Measurements from ENCODE around the gene LAG3.

LAG3 gene

DNA sequence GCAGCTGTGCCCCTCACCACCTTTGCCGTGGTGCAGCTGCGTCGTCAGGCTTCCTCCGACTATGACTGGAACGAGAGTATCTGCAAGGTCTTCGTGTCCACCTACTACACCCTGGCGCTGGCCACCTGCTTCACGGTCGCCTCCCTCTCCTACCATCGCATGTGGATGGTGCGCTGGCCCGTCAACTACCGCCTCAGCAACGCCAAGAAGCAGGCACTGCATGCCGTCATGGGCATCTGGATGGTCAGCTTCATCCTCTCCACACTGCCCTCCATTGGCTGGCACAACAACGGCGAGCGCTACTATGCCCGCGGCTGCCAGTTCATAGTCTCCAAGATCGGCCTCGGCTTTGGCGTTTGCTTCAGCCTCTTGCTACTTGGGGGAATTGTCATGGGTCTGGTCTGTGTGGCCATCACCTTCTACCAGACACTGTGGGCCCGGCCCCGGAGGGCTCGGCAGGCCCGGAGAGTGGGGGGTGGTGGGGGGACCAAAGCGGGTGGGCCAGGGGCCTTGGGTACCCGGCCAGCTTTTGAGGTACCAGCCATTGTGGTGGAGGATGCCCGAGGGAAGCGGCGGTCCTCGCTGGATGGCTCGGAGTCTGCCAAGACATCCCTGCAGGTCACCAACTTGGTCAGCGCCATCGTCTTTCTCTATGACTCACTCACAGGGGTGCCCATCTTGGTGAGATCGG, 51.9 kb downstream of the LAG3 start:
- no peak overlapping the region for H3K27ac ChIP-seq
- TF ChIP-seq, protein P1, sequence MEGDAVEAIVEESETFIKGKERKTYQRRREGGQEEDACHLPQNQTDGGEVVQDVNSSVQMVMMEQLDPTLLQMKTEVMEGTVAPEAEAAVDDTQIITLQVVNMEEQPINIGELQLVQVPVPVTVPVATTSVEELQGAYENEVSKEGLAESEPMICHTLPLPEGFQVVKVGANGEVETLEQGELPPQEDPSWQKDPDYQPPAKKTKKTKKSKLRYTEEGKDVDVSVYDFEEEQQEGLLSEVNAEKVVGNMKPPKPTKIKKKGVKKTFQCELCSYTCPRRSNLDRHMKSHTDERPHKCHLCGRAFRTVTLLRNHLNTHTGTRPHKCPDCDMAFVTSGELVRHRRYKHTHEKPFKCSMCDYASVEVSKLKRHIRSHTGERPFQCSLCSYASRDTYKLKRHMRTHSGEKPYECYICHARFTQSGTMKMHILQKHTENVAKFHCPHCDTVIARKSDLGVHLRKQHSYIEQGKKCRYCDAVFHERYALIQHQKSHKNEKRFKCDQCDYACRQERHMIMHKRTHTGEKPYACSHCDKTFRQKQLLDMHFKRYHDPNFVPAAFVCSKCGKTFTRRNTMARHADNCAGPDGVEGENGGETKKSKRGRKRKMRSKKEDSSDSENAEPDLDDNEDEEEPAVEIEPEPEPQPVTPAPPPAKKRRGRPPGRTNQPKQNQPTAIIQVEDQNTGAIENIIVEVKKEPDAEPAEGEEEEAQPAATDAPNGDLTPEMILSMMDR (conservative IDR thresholded peaks at IDR 0.05) = no peak
- no peak for TF ChIP-seq ZFX (IDR thresholded peaks at IDR 0.05)

DNA sequence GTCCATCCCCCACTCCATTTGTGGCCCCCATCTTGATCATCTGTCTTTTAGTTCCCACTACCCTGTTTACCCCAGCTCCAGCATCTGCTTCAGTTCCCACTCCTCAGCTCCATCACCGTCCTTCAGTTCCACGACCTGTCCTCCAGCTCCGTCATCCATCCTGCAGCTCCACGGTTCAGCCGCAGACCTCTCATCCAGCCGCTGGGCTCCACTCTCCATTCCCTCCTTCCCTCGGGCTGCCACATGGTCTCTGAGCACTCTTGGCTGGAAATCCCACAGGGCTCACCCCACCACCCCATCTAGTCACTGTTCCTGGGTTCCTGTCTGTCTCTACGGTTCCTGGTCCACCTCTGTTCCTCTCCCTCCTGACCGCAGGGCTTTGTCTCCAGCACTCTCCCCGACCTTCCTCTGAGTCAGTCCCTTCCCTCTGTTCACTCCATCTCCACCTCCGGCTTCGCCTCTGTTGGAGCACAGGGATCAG, 52.6 kb downstream of the LAG3 start:
- no peak overlapping the region for H3K27ac ChIP-seq

DNA sequence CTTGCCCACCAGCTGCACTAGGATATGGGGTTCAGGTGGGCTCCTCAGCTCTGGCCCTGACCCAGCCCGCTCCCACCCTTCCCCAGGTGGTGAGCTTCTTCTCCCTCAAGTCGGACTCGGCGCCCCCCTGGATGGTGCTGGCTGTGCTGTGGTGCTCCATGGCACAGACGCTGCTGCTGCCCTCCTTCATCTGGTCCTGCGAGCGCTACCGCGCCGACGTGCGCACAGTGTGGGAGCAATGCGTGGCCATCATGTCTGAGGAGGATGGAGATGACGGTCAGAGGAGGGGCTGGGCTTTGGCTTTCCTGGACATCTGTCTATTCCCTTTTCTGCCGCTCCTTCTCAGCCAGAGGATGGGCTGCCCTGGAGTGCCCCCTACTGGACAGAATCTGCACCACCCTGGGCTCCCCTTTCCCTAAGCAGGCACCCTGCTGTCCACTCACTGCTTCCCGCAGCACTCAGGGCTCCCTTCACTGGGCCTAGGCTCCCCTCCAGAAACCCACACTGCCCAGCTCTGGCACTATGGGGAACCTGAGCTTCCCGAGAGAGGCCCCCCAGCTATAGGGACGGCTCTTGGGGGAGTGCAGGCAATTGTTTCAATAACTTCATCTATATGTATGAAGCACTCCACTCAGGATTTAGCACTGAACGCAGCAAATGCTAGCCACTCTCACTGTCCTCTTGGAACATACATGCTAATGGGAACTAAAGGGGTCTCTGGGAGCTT, 53.2 kb downstream of the LAG3 start:
- H3K27ac ChIP-seq = no peak overlapping the region
- TF ChIP-seq, protein P1 (conservative IDR thresholded peaks at IDR 0.05) = peak; percentile 95
- no peak for TF ChIP-seq ZFX (IDR thresholded peaks at IDR 0.05)

More for the DNA sequence above, 52.6 kb downstream of the LAG3 start:
- TF ChIP-seq ZFX (IDR thresholded peaks at IDR 0.05) = no peak
- TF ChIP-seq, protein P1 (conservative IDR thresholded peaks at IDR 0.05) = no peak

DNA sequence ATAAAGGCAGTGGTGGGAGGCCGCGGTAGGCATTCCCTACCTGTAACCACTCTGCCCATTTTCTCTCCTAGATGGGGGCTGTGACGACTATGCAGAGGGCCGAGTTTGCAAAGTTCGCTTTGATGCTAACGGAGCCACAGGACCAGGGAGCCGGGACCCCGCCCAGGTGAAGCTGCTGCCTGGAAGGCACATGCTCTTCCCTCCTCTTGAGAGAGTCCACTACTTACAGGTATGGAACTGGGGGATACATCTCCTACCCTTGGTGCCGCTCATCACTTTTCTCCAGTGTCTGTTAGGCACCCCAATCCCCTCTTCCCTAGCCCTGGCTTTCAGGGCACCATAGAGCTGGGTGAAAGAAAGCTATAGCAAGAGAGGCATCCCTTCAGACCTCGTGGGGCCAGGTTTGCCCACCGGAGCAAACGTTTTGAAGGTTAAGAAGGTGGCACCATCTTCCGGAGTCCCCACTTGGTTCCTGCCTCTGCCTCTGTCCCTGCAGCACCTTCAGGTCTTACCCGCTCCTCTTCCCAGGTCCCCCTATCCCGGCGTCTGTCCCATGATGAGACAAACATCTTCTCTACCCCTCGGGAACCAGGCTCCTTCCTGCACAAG, 53.9 kb downstream of the LAG3 start:
- TF ChIP-seq, protein P1 (conservative IDR thresholded peaks at IDR 0.05) = no peak
- no peak for TF ChIP-seq ZFX (IDR thresholded peaks at IDR 0.05)
- H3K27ac ChIP-seq = no peak overlapping the region; the same call in 1 of the 2 replicates

DNA sequence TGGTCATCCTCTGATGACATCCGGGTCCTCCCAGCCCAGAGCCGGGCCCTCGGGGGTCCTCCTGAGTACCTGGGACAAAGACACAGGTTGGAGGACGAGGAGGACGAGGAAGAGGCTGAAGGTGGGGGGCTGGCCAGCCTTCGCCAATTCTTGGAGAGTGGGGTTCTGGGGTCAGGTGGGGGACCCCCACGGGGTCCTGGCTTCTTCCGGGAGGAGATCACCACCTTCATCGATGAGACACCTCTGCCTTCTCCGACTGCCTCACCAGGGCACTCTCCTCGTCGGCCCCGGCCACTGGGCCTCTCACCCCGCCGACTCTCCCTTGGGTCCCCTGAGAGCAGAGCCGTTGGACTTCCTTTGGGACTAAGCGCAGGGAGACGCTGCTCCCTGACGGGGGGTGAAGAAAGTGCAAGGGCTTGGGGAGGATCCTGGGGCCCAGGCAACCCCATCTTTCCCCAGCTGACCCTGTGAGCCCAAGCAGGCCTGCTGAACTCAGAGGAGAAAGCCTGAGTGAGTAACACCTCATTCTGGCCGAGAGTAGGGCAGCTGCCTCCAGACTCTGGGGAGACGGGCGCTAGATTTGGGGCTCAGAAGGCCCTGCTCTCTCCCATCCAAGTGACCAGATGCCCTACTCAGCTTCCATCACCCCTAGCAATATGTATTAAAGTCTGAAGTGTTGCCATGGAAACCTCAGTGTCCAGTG, 54.6 kb downstream of the LAG3 start:
- TF ChIP-seq, protein P1 (conservative IDR thresholded peaks at IDR 0.05) = no peak
- TF ChIP-seq ZFX (IDR thresholded peaks at IDR 0.05) = no peak
- no peak overlapping the region; the same call in 1 of the 2 replicates for H3K27ac ChIP-seq

DNA sequence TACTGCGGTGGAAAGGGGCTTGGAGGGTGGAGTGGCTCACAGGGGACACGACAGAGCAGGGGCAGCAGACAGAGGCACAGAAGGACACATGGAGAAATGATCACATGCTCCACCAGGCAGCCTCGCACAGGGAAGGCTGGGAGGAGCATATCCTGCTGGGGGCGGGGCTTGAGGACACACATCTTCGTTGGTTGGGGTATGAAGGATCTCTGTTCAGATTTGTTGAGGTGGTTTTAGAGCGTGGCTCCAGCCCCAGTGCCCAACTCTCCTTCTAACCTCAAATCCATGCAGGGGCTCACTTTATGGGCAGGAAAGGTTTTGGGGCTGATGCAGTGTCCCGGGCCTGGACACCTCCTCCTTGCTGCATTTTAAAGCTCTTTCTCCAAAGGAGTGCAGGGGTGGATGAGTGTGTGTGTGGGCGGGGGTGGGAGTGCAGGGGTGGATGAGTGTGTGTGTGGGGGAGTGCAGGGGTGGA, 55.2 kb downstream of the LAG3 start:
- TF ChIP-seq, protein P1 (conservative IDR thresholded peaks at IDR 0.05) = no peak
- no peak for TF ChIP-seq ZFX (IDR thresholded peaks at IDR 0.05)
- H3K27ac ChIP-seq = no peak overlapping the region; the same call in 1 of the 2 replicates
